Astrocyte (in vitro differentiated cells and primary cell): ENCODE measurements around the gene VSTM2B. TPM values are rescaled to one million over a fixed set of nuclear protein-coding genes. Genes with fewer than 3 reads are reported as not detected.

Source experiments
- DNase-seq: peaks from one replicate; pipeline ENCODE4 v3.0.0-alpha.2; 2010; ENCODE audit warnings: low read depth
- FAIRE-seq: peaks from 2 replicates; lab custom pipeline; 2011; peaks lifted over from hg19 to GRCh38; lab: Jason Lieb, UNC
- H2AFZ ChIP-seq: 2 replicates; pipeline ENCODE4 v1.6.0; 2012; ENCODE audit warnings: low read depth, low read length, inconsistent platforms
- H3K27ac ChIP-seq: 2 replicates; pipeline ENCODE4 v1.5.1; 2011; ENCODE audit warnings: low read depth, low read length, inconsistent platforms
- H3K27me3 ChIP-seq: 2 replicates; pipeline ENCODE4 v1.6.0; 2011; ENCODE audit warnings: low read length, inconsistent platforms; ENCODE audit not compliant: insufficient read depth
- H3K36me3 ChIP-seq: 2 replicates; pipeline ENCODE4 v1.5.1; 2011; ENCODE audit warnings: low read length, inconsistent platforms; ENCODE audit not compliant: insufficient read depth
- H3K4me1 ChIP-seq: 2 replicates; pipeline ENCODE4 v1.5.1; 2011; ENCODE audit warnings: low read length, inconsistent platforms; ENCODE audit not compliant: insufficient read depth
- H3K4me2 ChIP-seq: 2 replicates; pipeline ENCODE4 v1.6.0; 2012; ENCODE audit warnings: low read length, inconsistent platforms
- H3K4me3 ChIP-seq: 2 replicates; pipeline ENCODE4 v1.5.1; 2011; ENCODE audit warnings: low read depth, mild to moderate bottlenecking, low read length, inconsistent platforms; ENCODE audit not compliant: insufficient read depth
- H3K79me2 ChIP-seq: 2 replicates; pipeline ENCODE4 v1.6.0; 2012; ENCODE audit warnings: mild to moderate bottlenecking, low read length, inconsistent platforms; ENCODE audit not compliant: insufficient read depth
- H3K9ac ChIP-seq: 2 replicates; pipeline ENCODE4 v1.6.0; 2012; ENCODE audit warnings: mild to moderate bottlenecking, low read length, inconsistent platforms
- H3K9me3 ChIP-seq: 2 replicates; pipeline ENCODE4 v1.5.1; 2012; ENCODE audit warnings: low read depth, mild to moderate bottlenecking, low read length, inconsistent platforms; ENCODE audit not compliant: insufficient read depth
- H4K20me1 ChIP-seq: 2 replicates; pipeline ENCODE4 v1.6.0; 2012; ENCODE audit warnings: low read length, inconsistent platforms; ENCODE audit not compliant: insufficient read depth
- H3K27ac Mint-ChIP-seq: one replicate; pipeline ENCODE4 v1.8.0; 2021; ENCODE audit warnings: mild to moderate bottlenecking, mixed read lengths; ENCODE audit not compliant: unreplicated experiment
- H3K27me3 Mint-ChIP-seq: one replicate; pipeline ENCODE4 v1.8.0; 2021; ENCODE audit warnings: low read depth, mixed read lengths; ENCODE audit not compliant: unreplicated experiment
- H3K36me3 Mint-ChIP-seq: one replicate; pipeline ENCODE4 v1.8.0; 2021; ENCODE audit warnings: low read depth, mixed read lengths; ENCODE audit not compliant: unreplicated experiment
- H3K4me1 Mint-ChIP-seq: one replicate; pipeline ENCODE4 v1.8.0; 2021; ENCODE audit warnings: low read depth, mixed read lengths; ENCODE audit not compliant: unreplicated experiment
- H3K4me3 Mint-ChIP-seq: one replicate; pipeline ENCODE4 v1.8.0; 2021; ENCODE audit warnings: mild to moderate bottlenecking, moderate library complexity, mixed read lengths; ENCODE audit not compliant: unreplicated experiment
- H3K9me3 Mint-ChIP-seq: one replicate; pipeline ENCODE4 v1.8.0; 2021; ENCODE audit warnings: mild to moderate bottlenecking, mixed read lengths; ENCODE audit not compliant: unreplicated experiment
- EZH2 ChIP-seq: IDR thresholded peaks from 2 replicates; pipeline ENCODE4 v1.6.1; 2012; ENCODE audit warnings: mild to moderate bottlenecking, low read length, inconsistent platforms; ENCODE audit not compliant: insufficient read depth
- total RNA-seq: library from RNA; stranded (reverse); gene quantifications from 2 replicates; pipeline ENCODE4 v1.2.1, GENCODE V29; 2021
- TF ChIP-seq, protein P1 (sequence below): IDR thresholded peaks from 2 replicates; pipeline ENCODE4 v1.5.1; 2011; ENCODE audit warnings: low read depth, mild to moderate bottlenecking, inconsistent platforms, low read length, moderate library complexity; ENCODE audit not compliant: insufficient read depth

The VSTM2B gene
- total RNA-seq, 1 donor from 2014 or later = not detected

DNA sequence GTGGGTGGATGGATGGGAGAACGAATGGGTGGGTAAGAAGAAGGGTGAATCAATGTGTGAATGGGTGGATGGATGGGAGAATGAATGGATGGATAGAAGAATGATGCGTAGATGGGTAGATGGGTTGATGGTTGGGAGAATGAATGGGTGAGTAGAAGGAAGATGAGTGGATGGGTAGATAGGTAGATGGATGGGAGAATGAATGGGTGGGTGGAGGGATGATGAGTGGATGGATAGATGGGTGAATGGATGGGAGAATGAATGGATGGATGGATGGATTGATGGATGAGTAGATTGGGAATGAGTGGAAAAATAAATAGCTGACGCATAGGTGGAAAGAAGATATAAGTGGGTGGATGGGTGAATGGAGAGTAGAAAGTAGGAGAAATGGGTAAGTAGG is 16.5 kb downstream of the VSTM2B start:
- Mint-ChIP-seq H3K36me3 (no peaks in the 10 kb centered on the region), H3K4me1 (no peaks in the 10 kb centered on the region), H3K27ac (no peak overlapping the region), H3K4me3 (no peak overlapping the region), H3K27me3 (peaks cover 30% of the 10 kb centered on the region), H3K9me3 (peaks cover 5% of the 10 kb centered on the region)
- H3K4me1 ChIP-seq = no peaks in the 10 kb centered on the region
- H3K4me3 ChIP-seq = no peak overlapping the region
- no peak overlapping the region for H3K4me2 ChIP-seq
- no peaks in the 10 kb centered on the region for H3K36me3 ChIP-seq
- no peaks in the 10 kb centered on the region for H3K79me2 ChIP-seq
- no peaks in the 10 kb centered on the region for H3K27me3 ChIP-seq
- TF ChIP-seq, protein P1, sequence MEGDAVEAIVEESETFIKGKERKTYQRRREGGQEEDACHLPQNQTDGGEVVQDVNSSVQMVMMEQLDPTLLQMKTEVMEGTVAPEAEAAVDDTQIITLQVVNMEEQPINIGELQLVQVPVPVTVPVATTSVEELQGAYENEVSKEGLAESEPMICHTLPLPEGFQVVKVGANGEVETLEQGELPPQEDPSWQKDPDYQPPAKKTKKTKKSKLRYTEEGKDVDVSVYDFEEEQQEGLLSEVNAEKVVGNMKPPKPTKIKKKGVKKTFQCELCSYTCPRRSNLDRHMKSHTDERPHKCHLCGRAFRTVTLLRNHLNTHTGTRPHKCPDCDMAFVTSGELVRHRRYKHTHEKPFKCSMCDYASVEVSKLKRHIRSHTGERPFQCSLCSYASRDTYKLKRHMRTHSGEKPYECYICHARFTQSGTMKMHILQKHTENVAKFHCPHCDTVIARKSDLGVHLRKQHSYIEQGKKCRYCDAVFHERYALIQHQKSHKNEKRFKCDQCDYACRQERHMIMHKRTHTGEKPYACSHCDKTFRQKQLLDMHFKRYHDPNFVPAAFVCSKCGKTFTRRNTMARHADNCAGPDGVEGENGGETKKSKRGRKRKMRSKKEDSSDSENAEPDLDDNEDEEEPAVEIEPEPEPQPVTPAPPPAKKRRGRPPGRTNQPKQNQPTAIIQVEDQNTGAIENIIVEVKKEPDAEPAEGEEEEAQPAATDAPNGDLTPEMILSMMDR = no peak
- no peak for TF ChIP-seq EZH2
- H4K20me1 ChIP-seq = no peaks in the 10 kb centered on the region
- H3K27ac ChIP-seq = no peak overlapping the region
- FAIRE-seq (no peak), DNase-seq (no peak)
- no peak overlapping the region for H2AFZ ChIP-seq
- peaks cover 12% of the 10 kb centered on the region for H3K9me3 ChIP-seq
- H3K9ac ChIP-seq = no peak overlapping the region

DNA sequence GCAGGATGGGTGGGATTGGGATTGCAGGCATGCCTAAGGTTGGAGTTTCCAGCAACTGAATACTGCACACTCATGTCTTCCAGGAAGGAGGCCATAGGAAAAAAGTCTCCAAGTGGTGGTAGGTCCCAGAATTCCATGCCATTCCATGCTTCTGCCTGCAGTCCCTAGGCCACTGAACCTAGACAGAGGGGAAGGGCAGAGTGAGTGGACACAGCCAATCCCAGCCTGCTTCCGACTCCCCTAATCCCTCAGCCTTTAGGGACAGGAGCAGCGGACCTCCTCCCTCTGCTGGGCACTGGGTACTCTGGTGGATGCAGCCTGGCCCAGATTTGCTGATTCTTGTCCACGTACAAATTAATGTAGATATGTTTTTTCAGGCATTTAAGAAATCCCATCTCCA is 17.0 kb downstream of the VSTM2B start:
- no peak overlapping the region for H3K4me3 ChIP-seq
- H3K36me3 Mint-ChIP-seq = no peaks in the 10 kb centered on the region
- no peaks in the 10 kb centered on the region for H3K4me1 ChIP-seq
- H3K4me2 ChIP-seq = no peak overlapping the region
- no peaks in the 10 kb centered on the region for H3K79me2 ChIP-seq
- no peak for DNase-seq
- no peaks in the 10 kb centered on the region for H3K4me1 Mint-ChIP-seq
- H3K9me3 ChIP-seq = peaks cover 12% of the 10 kb centered on the region
- no peaks in the 10 kb centered on the region for H3K36me3 ChIP-seq
- H3K4me3 Mint-ChIP-seq = no peak overlapping the region
- no peak overlapping the region for H3K27ac Mint-ChIP-seq
- H3K9me3 Mint-ChIP-seq = peaks cover 5% of the 10 kb centered on the region
- H3K27me3 Mint-ChIP-seq = peaks cover 32% of the 10 kb centered on the region
- no peak overlapping the region for H3K9ac ChIP-seq
- no peaks in the 10 kb centered on the region for H4K20me1 ChIP-seq
- H2AFZ ChIP-seq = no peak overlapping the region
- no peak overlapping the region for H3K27ac ChIP-seq
- no peak for FAIRE-seq
- no peaks in the 10 kb centered on the region for H3K27me3 ChIP-seq
- TF ChIP-seq, protein P1 = no peak
- no peak for TF ChIP-seq EZH2

- FAIRE-seq = no peak
- Histone ChIP-seq H3K9me3 (peaks cover 11% of the 10 kb centered on the region), H3K9ac (no peak overlapping the region), H3K36me3 (no peaks in the 10 kb centered on the region), H3K27me3 (no peaks in the 10 kb centered on the region), H2AFZ (no peak overlapping the region), H3K79me2 (no peaks in the 10 kb centered on the region), H3K4me3 (no peak overlapping the region), H4K20me1 (no peaks in the 10 kb centered on the region), H3K4me1 (no peaks in the 10 kb centered on the region), H3K4me2 (no peak overlapping the region), H3K27ac (no peak overlapping the region)
- H3K4me3 Mint-ChIP-seq = no peak overlapping the region
- H3K4me1 Mint-ChIP-seq = no peaks in the 10 kb centered on the region
- H3K9me3 Mint-ChIP-seq = peaks cover 3% of the 10 kb centered on the region
- H3K27ac Mint-ChIP-seq = no peak overlapping the region
- peaks cover 28% of the 10 kb centered on the region for H3K27me3 Mint-ChIP-seq
- TF ChIP-seq, protein P1 = no peak
- no peak for TF ChIP-seq EZH2
- DNase-seq = no peak
- H3K36me3 Mint-ChIP-seq = no peaks in the 10 kb centered on the region
Measured at GRCh38 chr19:29543381-29543780, 17.6 kb downstream of the VSTM2B start.
